Neutrophil (primary cell): ENCODE data around the gene NRN1L.

Experiments
- H3K27ac ChIP-seq: fragments of 200-600 bp; sonication (generic); 2 replicates; pipeline ENCODE4 v1.5.1; 2016; ENCODE audit warnings: mild to moderate bottlenecking, moderate library complexity
- H3K27me3 ChIP-seq: fragments of 200-600 bp; sonication (generic); 2 replicates; pipeline ENCODE4 v1.6.0; 2016; ENCODE audit warnings: mild to moderate bottlenecking
- H3K36me3 ChIP-seq: fragments of 200-600 bp; sonication (generic); 2 replicates; pipeline ENCODE4 v1.5.1; 2017
- H3K4me1 ChIP-seq, 2 experiments: fragments of 200-600 bp in 1 of 2; sonication (generic) in 1 of 2; 1 replicate in 1 of 2; 2 replicates in 1 of 2; pipeline versions ENCODE4 v1.5.1 to v1.6.1; 2013 to 2016; ENCODE audit warnings: low read depth in 1 of 2, low read length in 1 of 2, mild to moderate bottlenecking in 1 of 2, moderate library complexity in 1 of 2; ENCODE audit not compliant: control insufficient read depth in 1 of 2, insufficient read depth in 1 of 2
- H3K4me3 ChIP-seq, 2 experiments: fragments of 200-600 bp in 1 of 2; sonication (generic) in 1 of 2; 1 replicate in 1 of 2; 2 replicates in 1 of 2; pipeline ENCODE4 v1.5.1; 2013 to 2016; ENCODE audit warnings: low read depth in 1 of 2, low read length in 1 of 2, mild to moderate bottlenecking in 1 of 2, moderate library complexity in 1 of 2
- H3K9me3 ChIP-seq: fragments of 200-600 bp; sonication (generic); 2 replicates; pipeline ENCODE4 v1.5.1; 2016
- TF ChIP-seq, protein P1 (sequence below): fragments of 200-600 bp; sonication (generic); IDR thresholded peaks from 2 replicates; pipeline ENCODE4 v1.5.1; 2016; ENCODE audit warnings: antibody characterized with exemption

Gene NRN1L

DNA sequence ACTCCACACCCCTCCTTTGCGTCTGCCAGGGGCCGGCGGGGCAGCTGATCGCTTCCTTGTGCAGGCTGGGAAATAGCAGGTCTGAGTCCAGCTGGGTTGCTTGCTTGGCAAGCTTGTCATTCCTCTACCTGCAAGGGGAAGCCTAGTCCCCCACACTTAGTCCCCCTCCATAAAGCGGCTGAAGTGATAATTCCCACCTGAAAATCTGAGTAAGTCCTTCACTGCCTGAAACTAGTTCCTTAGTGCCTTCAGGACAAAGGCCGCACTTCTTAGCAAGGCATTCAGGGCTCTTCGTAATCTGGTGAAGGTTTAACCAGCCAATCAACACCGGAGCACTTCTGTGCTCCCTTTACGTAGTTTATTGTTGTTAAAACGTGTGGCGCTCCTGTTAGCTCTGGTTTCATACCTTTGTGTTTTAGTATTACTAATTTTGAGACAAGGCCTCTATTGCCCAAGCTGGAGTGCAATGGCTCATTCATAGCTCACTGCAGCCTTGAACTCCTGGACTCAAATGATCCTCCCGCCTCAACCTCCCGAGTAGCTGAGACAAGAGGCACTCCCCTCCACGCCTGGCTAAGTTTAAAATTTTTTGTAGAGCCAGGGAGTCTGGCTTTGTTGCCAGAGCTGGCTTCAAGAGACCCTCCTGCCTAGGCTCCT lies 9.2 kb downstream of the NRN1L start:
- peaks cover 20 to 22% of the 10 kb centered on the region in 2 experiments for H3K4me1 ChIP-seq
- no peaks in the 10 kb centered on the region for H3K27me3 ChIP-seq
- TF ChIP-seq, protein P1, sequence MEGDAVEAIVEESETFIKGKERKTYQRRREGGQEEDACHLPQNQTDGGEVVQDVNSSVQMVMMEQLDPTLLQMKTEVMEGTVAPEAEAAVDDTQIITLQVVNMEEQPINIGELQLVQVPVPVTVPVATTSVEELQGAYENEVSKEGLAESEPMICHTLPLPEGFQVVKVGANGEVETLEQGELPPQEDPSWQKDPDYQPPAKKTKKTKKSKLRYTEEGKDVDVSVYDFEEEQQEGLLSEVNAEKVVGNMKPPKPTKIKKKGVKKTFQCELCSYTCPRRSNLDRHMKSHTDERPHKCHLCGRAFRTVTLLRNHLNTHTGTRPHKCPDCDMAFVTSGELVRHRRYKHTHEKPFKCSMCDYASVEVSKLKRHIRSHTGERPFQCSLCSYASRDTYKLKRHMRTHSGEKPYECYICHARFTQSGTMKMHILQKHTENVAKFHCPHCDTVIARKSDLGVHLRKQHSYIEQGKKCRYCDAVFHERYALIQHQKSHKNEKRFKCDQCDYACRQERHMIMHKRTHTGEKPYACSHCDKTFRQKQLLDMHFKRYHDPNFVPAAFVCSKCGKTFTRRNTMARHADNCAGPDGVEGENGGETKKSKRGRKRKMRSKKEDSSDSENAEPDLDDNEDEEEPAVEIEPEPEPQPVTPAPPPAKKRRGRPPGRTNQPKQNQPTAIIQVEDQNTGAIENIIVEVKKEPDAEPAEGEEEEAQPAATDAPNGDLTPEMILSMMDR, result no peak
- H3K36me3 ChIP-seq, result no peaks in the 10 kb centered on the region
- peak overlapping the region; percentile 90 for H3K27ac ChIP-seq
- no peaks in the 10 kb centered on the region for H3K9me3 ChIP-seq
- H3K4me3 ChIP-seq, result peak overlapping the region; percentile 85 to 89

DNA sequence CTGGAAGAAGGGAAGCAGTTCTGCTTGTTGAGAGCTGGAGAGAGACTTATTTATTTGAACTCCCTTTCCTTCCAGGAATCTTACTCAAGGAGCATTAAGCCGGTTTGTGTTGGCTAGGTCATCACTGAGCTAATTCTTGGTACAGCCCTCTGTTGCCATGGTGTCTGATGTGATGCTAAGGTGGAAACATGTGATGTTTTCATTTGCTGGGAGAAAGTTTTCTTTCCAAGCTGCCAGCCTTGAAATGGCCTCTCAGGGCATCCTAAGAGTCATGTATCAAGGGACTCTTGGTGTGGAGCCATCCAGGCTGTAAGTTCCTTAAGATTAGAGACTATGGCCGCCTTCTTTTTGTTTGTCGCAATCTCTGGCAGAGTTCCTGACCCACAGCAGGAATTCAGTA lies 12.5 kb downstream of the NRN1L start:
- no peak overlapping the region for H3K27ac ChIP-seq
- no peaks in the 10 kb centered on the region for H3K27me3 ChIP-seq
- no peak overlapping the region for H3K4me3 ChIP-seq
- TF ChIP-seq, protein P1, result no peak
- no peaks in the 10 kb centered on the region for H3K36me3 ChIP-seq
- no peaks in the 10 kb centered on the region for H3K9me3 ChIP-seq
- H3K4me1 ChIP-seq, result peaks cover 20 to 21% of the 10 kb centered on the region in 2 experiments

DNA sequence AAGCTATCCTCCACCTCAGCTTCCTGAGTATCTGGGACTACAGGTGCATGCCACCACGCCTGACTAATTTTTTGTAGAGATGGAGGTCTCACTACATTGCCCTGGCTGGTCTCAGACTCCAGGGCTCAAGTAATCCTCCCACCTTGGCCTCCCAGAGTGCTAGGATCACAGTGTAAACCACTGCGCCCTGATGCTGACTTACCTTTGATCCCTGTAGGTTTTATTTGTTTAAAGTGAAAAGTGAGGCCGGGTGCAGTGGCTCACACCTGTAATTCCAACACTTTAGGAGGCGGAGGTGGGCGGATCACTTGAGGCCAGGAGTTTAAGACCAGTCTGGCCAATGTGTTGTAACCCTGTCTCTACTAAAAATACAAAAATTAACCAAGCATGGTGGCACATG lies 17.0 kb downstream of the NRN1L start:
- no peaks in the 10 kb centered on the region for H3K9me3 ChIP-seq
- TF ChIP-seq, protein P1, result no peak

DNA sequence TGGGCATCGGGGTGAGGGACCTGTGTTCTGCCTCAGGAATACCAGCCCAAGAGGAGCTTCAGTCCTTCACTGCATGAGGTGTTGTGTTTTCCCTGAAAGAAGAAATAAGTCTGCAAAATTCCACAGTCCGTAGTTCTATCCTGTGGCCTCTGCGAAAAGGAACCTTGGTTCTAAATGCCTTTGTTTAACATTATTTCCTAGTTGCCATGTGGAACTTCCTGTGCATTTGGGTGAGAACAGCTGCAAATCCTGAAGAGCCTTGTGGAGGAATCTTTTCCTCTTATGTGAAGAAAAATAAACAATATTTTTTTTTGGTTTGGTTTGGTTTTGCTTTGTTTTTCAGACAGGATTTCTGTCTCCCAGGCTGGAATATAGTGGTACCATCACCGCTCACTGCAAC lies 18.1 kb downstream of the NRN1L start:
- no peaks in the 10 kb centered on the region for H3K36me3 ChIP-seq
- TF ChIP-seq, protein P1, result no peak
- H3K9me3 ChIP-seq, result no peaks in the 10 kb centered on the region
- H3K27ac ChIP-seq, result no peak overlapping the region
- no peaks in the 10 kb centered on the region for H3K27me3 ChIP-seq
- H3K4me3 ChIP-seq, result no peak overlapping the region
- no peaks in the 10 kb centered on the region for H3K4me1 ChIP-seq

More for the DNA sequence above, 17.0 kb downstream of the NRN1L start:
- no peaks in the 10 kb centered on the region for H3K27me3 ChIP-seq
- H3K4me3 ChIP-seq, result no peak overlapping the region
- no peaks in the 10 kb centered on the region for H3K4me1 ChIP-seq
- no peaks in the 10 kb centered on the region for H3K36me3 ChIP-seq
- H3K27ac ChIP-seq, result no peak overlapping the region

DNA sequence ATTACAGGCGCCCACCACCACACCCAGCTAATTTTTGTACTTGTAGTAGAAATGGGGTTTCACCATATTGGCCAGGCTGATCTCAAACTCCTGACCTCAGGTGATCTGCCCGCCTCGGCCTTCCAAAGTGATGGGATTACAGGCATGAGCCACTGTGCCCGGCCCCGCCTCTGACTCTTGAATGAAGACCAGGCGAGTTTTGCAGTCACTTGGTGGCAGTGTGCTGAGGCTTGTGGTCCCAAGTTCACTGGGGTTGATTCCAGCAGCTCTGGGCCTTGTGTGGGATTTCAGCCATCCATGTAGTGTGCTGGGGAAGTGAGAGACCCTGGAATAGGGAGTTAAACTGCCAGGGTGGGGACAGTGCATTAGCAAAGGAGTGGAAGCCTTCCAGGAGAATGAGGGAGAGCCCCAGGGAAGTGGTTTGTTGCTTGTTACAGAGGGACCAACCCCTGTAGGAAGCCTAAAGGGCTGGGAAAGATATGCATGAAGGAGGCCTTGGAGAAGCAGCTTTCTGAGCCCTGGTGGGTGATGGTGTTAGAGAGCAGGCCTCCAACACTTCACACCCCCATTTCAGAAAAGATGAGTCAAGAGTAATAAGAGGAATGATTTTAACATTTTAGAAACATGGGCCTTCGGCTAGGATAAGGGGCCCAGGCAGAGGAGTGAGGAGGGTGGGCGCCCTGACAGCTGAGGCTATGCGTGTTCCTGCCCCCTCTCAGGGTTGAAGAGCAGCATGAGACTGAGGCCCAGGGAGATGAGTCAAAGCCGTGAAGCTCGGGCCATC lies 22.9 kb downstream of the NRN1L start:
- H3K36me3 ChIP-seq, result peaks cover 42% of the 10 kb centered on the region
- no peak overlapping the region for H3K27ac ChIP-seq
- TF ChIP-seq, protein P1, result no peak
- no peaks in the 10 kb centered on the region for H3K4me1 ChIP-seq
- no peaks in the 10 kb centered on the region for H3K27me3 ChIP-seq
- H3K4me3 ChIP-seq, result no peak overlapping the region
- no peaks in the 10 kb centered on the region for H3K9me3 ChIP-seq
